Caco-2 (cell line): ENCODE results near the gene KCNH8. TPM values are rescaled to one million over a fixed set of nuclear protein-coding genes. Genes with fewer than 3 reads are reported as not detected.

Experiments
- BruUV-seq: library from RNA; stranded (reverse); fragments of 400-500 nt; replicated peaks from 2 replicates; lab custom pipeline; 2021; lab: Mats Ljungman, UMichigan
- CTCF ChIA-PET: fragments of 300-600 bp; sonication (Branson Sonifier 250); formaldehyde crosslinking; loops from one replicate; lab custom pipeline; 2022; ENCODE audit warnings: antibody characterized with exemption; lab: Charles Lee
- POLR2A ChIA-PET: fragments of 300-600 bp; sonication (Branson Sonifier 250); formaldehyde crosslinking; loops from one replicate; lab custom pipeline; 2022; ENCODE audit warnings: antibody characterized with exemption; lab: Charles Lee
- DNase-seq, 2 experiments: peaks; one replicate each; pipeline versions ENCODE4 v3.0.0 to v3.0.0-alpha.2; 2020 to 2022
- H3K27me3 ChIP-seq: replicated peaks from 2 replicates; pipeline ENCODE4 v1.6.0; 2011; ENCODE audit warnings: low read length; ENCODE audit not compliant: control insufficient read depth, insufficient read depth
- H3K36me3 ChIP-seq: 2 replicates; pipeline ENCODE4 v1.5.1; 2011; ENCODE audit warnings: low read length; ENCODE audit not compliant: control insufficient read depth, insufficient read depth
- H3K4me1 ChIP-seq: fragments of 250-450 bp; sonication (Bioruptor Pico); 2 replicates; pipeline ENCODE4 v1.5.1; 2020; ENCODE audit warnings: mild to moderate bottlenecking
- H3K4me3 ChIP-seq: 2 replicates; pipeline ENCODE4 v1.5.1; 2011; ENCODE audit warnings: low read depth, mild to moderate bottlenecking, control low read depth, low read length
- H3K9me3 ChIP-seq: fragments of 250-450 bp; sonication (Bioruptor Pico); 2 replicates; pipeline ENCODE4 v1.5.1; 2020; ENCODE audit warnings: mild to moderate bottlenecking, moderate library complexity
- H3K27ac Mint-ChIP-seq: one replicate; pipeline ENCODE4 v1.8.0; 2022; ENCODE audit warnings: mixed read lengths; ENCODE audit not compliant: unreplicated experiment
- H3K27me3 Mint-ChIP-seq: one replicate; pipeline ENCODE4 v1.8.0; 2022; ENCODE audit warnings: mixed read lengths; ENCODE audit not compliant: insufficient read depth, unreplicated experiment
- H3K36me3 Mint-ChIP-seq: one replicate; pipeline ENCODE4 v1.8.0; 2022; ENCODE audit warnings: mild to moderate bottlenecking, mixed read lengths; ENCODE audit not compliant: insufficient read depth, unreplicated experiment
- H3K4me1 Mint-ChIP-seq: one replicate; pipeline ENCODE4 v1.8.0; 2022; ENCODE audit warnings: low read depth, mixed read lengths; ENCODE audit not compliant: unreplicated experiment
- H3K4me3 Mint-ChIP-seq: one replicate; pipeline ENCODE4 v1.8.0; 2022; ENCODE audit warnings: mild to moderate bottlenecking, moderate library complexity, mixed read lengths; ENCODE audit not compliant: unreplicated experiment
- H3K9me3 Mint-ChIP-seq: one replicate; pipeline ENCODE4 v1.8.0; 2022; ENCODE audit warnings: mixed read lengths; ENCODE audit not compliant: unreplicated experiment
- CTCF ChIP-seq, 2 experiments: fragments of 200-600 bp in 1 of 2; IDR thresholded peaks; 1 replicate in 1 of 2; 2 replicates in 1 of 2; pipeline versions ENCODE4 v1.5.1 to v1.8.0; 2011 to 2022; ENCODE audit warnings: antibody characterized with exemption in 1 of 2, control low read depth in 1 of 2, inconsistent platforms in 1 of 2, low read depth in 1 of 2, low read length in 1 of 2, mild to moderate bottlenecking in 1 of 2, moderate library complexity in 1 of 2; ENCODE audit not compliant: insufficient read depth in 1 of 2, severe bottlenecking in 1 of 2, unreplicated experiment in 1 of 2
- intact Hi-C: fragments of 100-400 bp; cut with micrococcal nuclease; formaldehyde crosslinking; loops from one replicate; pipeline ENCODE4 v1.10.0; 2022; ENCODE audit not compliant: unreplicated experiment
- total RNA-seq: library from RNA; stranded (reverse); gene quantifications from 2 replicates; pipeline ENCODE4 v1.2.3, GENCODE V29; 2022

Gene KCNH8
- total RNA-seq, 1 experiment from 2014 or later = 0.07 TPM

- ChIA-PET POLR2A (no interaction called here), CTCF (no interaction called here)
- H3K27me3 Mint-ChIP-seq = no peaks in the 10 kb centered on the region
- H3K9me3 ChIP-seq = no peaks in the 10 kb centered on the region
- H3K4me3 Mint-ChIP-seq = no peak overlapping the region
- H3K4me3 ChIP-seq = no peak overlapping the region
- H3K4me1 Mint-ChIP-seq = no peaks in the 10 kb centered on the region
- H3K36me3 Mint-ChIP-seq = no peaks in the 10 kb centered on the region
- no peaks in the 10 kb centered on the region for H3K4me1 ChIP-seq
- no peaks in the 10 kb centered on the region for H3K9me3 Mint-ChIP-seq
- DNase-seq = no peak
- no peaks in the 10 kb centered on the region for H3K27me3 ChIP-seq
- no peak overlapping the region for H3K27ac Mint-ChIP-seq
- BruUV-seq = no TSS peak
- no peak for TF ChIP-seq CTCF (IDR thresholded peaks at IDR 0.05; ENCODE audit: insufficient read depth in 1 of 2, low read depth in 1 of 2, low read length in 1 of 2, severe bottlenecking in 1 of 2, unreplicated experiment in 1 of 2)
- intact Hi-C loops = no loop called here
- H3K36me3 ChIP-seq = no peaks in the 10 kb centered on the region
Observed at GRCh38 chr3:19272296-19272695, 124.0 kb downstream of the KCNH8 start.

DNA sequence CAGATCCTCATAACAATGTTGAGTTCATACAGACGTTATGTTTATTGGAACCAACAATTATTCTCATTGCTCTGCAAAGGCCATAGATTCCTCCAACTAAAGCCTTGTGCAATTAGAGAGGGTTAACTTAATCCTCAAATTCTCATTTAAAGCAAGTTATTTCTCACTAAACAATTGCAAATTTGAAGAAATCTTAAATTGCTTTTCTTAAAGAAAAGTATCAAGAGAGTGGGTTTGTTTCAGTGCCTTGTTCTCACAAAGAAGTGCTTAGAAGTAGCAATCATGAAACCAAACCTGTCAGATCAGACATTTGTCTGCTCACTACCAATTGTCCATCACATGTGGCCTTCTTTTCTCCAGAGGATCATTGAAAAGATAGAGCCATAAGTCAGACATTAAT, 124.8 kb downstream of the KCNH8 start:
- no peak overlapping the region for H3K4me3 ChIP-seq
- no peaks in the 10 kb centered on the region for H3K4me1 ChIP-seq
- H3K9me3 ChIP-seq = no peaks in the 10 kb centered on the region
- intact Hi-C loops = no loop called here
- H3K27me3 ChIP-seq = no peaks in the 10 kb centered on the region
- Mint-ChIP-seq H3K9me3 (no peaks in the 10 kb centered on the region), H3K27me3 (no peaks in the 10 kb centered on the region), H3K27ac (no peak overlapping the region), H3K4me3 (no peak overlapping the region), H3K4me1 (no peaks in the 10 kb centered on the region), H3K36me3 (no peaks in the 10 kb centered on the region)
- no TSS peak for BruUV-seq
- no peak for TF ChIP-seq CTCF (IDR thresholded peaks at IDR 0.05; ENCODE audit: insufficient read depth in 1 of 2, low read depth in 1 of 2, low read length in 1 of 2, severe bottlenecking in 1 of 2, unreplicated experiment in 1 of 2)
- ChIA-PET POLR2A (no interaction called here), CTCF (no interaction called here)
- no peaks in the 10 kb centered on the region for H3K36me3 ChIP-seq
- no peak for DNase-seq

DNA sequence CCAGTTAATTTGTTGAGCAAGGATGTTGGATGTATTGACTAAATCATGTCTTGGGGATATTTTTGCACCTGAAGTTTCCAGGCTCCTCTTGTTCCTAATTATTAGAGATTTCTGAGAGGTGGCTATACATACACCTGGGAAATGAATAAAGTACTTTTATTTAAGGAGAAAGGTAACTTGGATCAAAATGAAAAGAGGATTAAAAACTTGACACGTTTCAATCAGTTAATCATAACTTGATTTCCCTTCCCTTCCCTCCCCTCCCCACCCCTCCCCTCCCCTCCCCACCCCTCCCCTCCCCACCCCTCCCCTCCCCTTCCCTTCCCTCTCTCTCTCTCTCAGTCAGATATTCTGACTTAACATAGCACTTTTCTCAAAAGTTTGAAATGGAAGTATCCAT, 126.3 kb downstream of the KCNH8 start:
- no peaks in the 10 kb centered on the region for H3K36me3 Mint-ChIP-seq
- H3K4me3 ChIP-seq = no peak overlapping the region
- no peaks in the 10 kb centered on the region for H3K4me1 Mint-ChIP-seq

More for the DNA sequence above, 126.3 kb downstream of the KCNH8 start:
- H3K27me3 Mint-ChIP-seq = peaks cover 3% of the 10 kb centered on the region
- intact Hi-C loops = no loop called here
- no peak for DNase-seq
- no TSS peak for BruUV-seq
- no peaks in the 10 kb centered on the region for H3K9me3 Mint-ChIP-seq
- ChIA-PET POLR2A (no interaction called here), CTCF (no interaction called here)
- no peak for TF ChIP-seq CTCF (IDR thresholded peaks at IDR 0.05; ENCODE audit: insufficient read depth in 1 of 2, low read depth in 1 of 2, low read length in 1 of 2, severe bottlenecking in 1 of 2, unreplicated experiment in 1 of 2)
- H3K36me3 ChIP-seq = no peaks in the 10 kb centered on the region
- H3K4me1 ChIP-seq = no peaks in the 10 kb centered on the region
- H3K27ac Mint-ChIP-seq = no peak overlapping the region
- no peaks in the 10 kb centered on the region for H3K9me3 ChIP-seq
- H3K27me3 ChIP-seq = no peaks in the 10 kb centered on the region
- H3K4me3 Mint-ChIP-seq = no peak overlapping the region
